HUES6 (cell line): ENCODE measurements around the gene KYNU.
"Not testable (repeated sequence)": the region's sequence is repeated elsewhere in the genome, so short reads cannot be mapped to it uniquely, and the experiment has no call there.

Experiments used
- H3K27ac ChIP-seq: 2 replicates; pipeline ENCODE4 v1.7.0; 2013; ENCODE audit warnings: low read depth, mild to moderate bottlenecking, low read length, inconsistent platforms
- H3K27me3 ChIP-seq: 2 replicates; pipeline ENCODE4 v1.6.1; 2013; ENCODE audit warnings: low read length; ENCODE audit not compliant: control insufficient read depth, insufficient read depth
- H3K36me3 ChIP-seq: 2 replicates; pipeline ENCODE4 v1.6.1; 2013; ENCODE audit warnings: low read length; ENCODE audit not compliant: control insufficient read depth, insufficient read depth
- H3K4me1 ChIP-seq: 2 replicates; pipeline ENCODE4 v1.6.1; 2013; ENCODE audit warnings: low read length; ENCODE audit not compliant: control insufficient read depth, insufficient read depth
- H3K4me3 ChIP-seq: 2 replicates; pipeline ENCODE4 v1.5.1; 2013; ENCODE audit warnings: low read depth, low read length
- H3K9ac ChIP-seq: one replicate; pipeline ENCODE4 v1.6.1; 2013; ENCODE audit warnings: mild to moderate bottlenecking, low read length
- H3K9me3 ChIP-seq: 2 replicates; pipeline ENCODE4 v1.6.1; 2013; ENCODE audit warnings: low read depth, low read length; ENCODE audit not compliant: control insufficient read depth, insufficient read depth

Gene KYNU

DNA sequence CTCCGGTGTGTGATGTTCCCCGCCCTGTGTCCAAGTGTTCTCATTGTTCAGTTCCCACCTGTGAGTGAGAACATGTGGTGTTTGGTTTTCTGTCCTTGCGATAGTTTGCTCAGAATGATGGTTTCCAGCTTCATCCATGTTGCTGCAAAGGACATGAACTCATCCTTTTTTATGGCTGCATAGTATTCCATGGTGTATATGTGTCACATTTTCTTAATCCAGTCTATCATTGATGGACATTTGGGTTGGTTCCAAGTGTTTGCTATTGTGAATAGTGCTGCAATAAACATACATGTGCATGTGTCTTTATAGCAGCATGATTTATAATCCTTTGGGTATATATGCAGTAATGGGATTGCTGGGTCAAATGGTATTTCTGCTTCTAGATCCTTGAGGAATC lies 5.0 kb downstream of the KYNU start:
- H3K4me1 ChIP-seq, H3K4me3 ChIP-seq, H3K9ac ChIP-seq, H3K27me3 ChIP-seq, H3K36me3 ChIP-seq, H3K27ac ChIP-seq, H3K9me3 ChIP-seq: not testable (repeated sequence)

- Histone ChIP-seq H3K4me1 (no peaks in the 10 kb centered on the region), H3K4me3 (no peak overlapping the region)
Measured at GRCh38 chr2:142883526-142883925, 6.1 kb downstream of the KYNU start.

GRCh38 chr2:142885543-142885942 lies 8.1 kb downstream of the KYNU start:
- Histone ChIP-seq H3K4me3 (no peak overlapping the region), H3K9ac (no peak overlapping the region), H3K27me3 (no peaks in the 10 kb centered on the region), H3K36me3 (no peaks in the 10 kb centered on the region), H3K27ac (no peak overlapping the region), H3K4me1 (no peaks in the 10 kb centered on the region), H3K9me3 (no peaks in the 10 kb centered on the region)

More at GRCh38 chr2:142883526-142883925, 6.1 kb downstream of the KYNU start:
- no peaks in the 10 kb centered on the region for H3K27me3 ChIP-seq
- H3K9ac ChIP-seq, result no peak overlapping the region
- H3K36me3 ChIP-seq, result no peaks in the 10 kb centered on the region
- H3K9me3 ChIP-seq, result no peaks in the 10 kb centered on the region
- no peak overlapping the region for H3K27ac ChIP-seq

- no peak overlapping the region for H3K9ac ChIP-seq
- H3K27ac ChIP-seq, result no peak overlapping the region
- no peaks in the 10 kb centered on the region for H3K4me1 ChIP-seq
- no peak overlapping the region for H3K4me3 ChIP-seq
- no peaks in the 10 kb centered on the region for H3K27me3 ChIP-seq
- H3K36me3 ChIP-seq, result no peaks in the 10 kb centered on the region
- no peaks in the 10 kb centered on the region for H3K9me3 ChIP-seq
Measured at GRCh38 chr2:142892715-142893114, 15.3 kb downstream of the KYNU start.

DNA sequence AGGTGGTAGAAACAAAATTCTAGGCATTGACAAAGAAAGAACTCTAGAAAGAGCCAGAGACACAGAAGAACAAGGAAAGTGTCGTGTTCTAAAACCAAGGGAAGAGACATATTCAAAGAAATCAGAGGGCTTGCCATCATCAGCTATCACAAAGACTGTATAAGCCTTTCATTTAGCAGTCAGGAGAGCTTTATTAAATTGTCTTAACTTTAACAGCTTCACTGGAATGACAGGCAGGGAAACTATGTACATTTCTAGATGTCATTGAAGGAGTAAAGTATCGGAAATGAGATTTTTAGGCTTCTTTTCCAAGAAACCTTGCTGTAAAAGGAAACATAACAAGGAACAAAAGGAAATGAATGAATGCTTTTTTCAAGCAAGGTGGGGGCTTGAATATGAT lies 15.8 kb downstream of the KYNU start:
- Histone ChIP-seq H3K27ac (no peak overlapping the region), H3K9ac (no peak overlapping the region), H3K27me3 (no peaks in the 10 kb centered on the region), H3K36me3 (no peaks in the 10 kb centered on the region), H3K4me1 (no peaks in the 10 kb centered on the region), H3K9me3 (no peaks in the 10 kb centered on the region), H3K4me3 (no peak overlapping the region)

DNA sequence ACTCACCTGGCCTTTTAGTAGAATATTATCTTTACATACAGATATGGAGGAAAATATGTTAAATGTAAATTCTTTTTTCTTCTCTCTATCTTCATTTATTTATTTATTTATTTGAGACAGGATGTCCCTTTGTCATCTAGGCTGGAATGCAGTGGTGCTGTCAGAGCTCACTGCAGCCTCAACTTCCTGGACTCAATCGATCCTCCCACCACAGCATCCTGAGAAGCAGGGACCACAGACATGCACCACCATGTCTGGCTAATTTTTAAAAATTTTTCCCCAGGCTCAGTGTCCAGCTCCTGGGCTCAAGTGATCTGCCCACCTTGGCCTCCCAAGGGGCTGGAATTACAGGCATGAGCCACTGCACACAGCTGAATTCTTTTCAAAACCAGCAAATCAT lies 20.3 kb downstream of the KYNU start:
- Histone ChIP-seq H3K36me3 (no peaks in the 10 kb centered on the region), H3K9ac (no peak overlapping the region), H3K27me3 (no peaks in the 10 kb centered on the region), H3K4me1 (no peaks in the 10 kb centered on the region), H3K9me3 (no peaks in the 10 kb centered on the region), H3K27ac (no peak overlapping the region), H3K4me3 (no peak overlapping the region)

- H3K9me3 ChIP-seq, H3K36me3 ChIP-seq, H3K4me1 ChIP-seq, H3K27me3 ChIP-seq, H3K4me3 ChIP-seq, H3K27ac ChIP-seq, H3K9ac ChIP-seq: not testable (repeated sequence)
Measured at GRCh38 chr2:142900327-142900726, 22.9 kb downstream of the KYNU start.

DNA sequence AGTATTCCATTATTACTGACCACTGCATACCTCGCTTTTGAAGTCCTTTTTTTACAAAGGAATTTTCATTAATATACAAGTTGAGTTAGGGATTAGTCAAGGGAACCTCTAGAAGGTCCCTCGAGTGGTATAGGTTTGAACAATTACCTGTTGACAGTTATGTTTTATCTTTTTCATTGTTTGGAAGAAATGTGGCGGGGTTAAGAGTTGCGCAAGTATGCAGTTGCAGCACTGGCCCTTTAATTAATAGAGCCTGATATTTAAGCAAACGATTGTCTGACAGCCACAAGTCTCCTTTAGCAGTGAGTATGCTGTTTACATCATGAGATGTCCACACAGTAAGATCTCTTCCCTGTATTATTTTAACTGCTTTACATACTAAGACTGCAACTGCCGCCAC lies 24.3 kb downstream of the KYNU start:
- Histone ChIP-seq H3K9me3 (no peaks in the 10 kb centered on the region), H3K27me3 (no peaks in the 10 kb centered on the region), H3K4me1 (0 out of 2 replicates have a peak, but pooled peaks cover 2% of the 10 kb centered on the region), H3K36me3 (no peaks in the 10 kb centered on the region), H3K4me3 (no peak overlapping the region), H3K27ac (no peak overlapping the region), H3K9ac (no peak overlapping the region)

DNA sequence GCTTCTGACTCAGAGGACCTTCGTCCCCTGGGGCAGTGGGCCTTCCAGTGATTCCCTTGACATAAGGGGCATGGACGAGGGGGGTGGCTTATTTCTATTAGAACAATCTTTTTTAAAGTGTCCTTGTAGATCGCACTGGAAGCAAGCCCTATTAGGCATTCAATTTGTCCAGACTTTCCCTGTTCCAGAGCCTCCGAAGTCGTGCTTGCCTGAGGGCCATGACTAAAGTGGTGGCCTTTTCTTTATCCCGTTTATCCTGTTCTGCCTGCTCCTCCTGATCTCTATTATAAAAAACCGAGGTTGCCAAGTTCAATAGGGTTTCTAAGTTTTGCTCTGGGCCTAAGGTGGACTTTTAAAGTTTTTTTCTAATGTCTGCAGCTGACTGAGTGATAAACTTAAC lies 26.3 kb downstream of the KYNU start:
- H3K27me3 ChIP-seq, H3K9me3 ChIP-seq, H3K9ac ChIP-seq, H3K4me3 ChIP-seq, H3K36me3 ChIP-seq, H3K27ac ChIP-seq, H3K4me1 ChIP-seq: not testable (repeated sequence)

DNA sequence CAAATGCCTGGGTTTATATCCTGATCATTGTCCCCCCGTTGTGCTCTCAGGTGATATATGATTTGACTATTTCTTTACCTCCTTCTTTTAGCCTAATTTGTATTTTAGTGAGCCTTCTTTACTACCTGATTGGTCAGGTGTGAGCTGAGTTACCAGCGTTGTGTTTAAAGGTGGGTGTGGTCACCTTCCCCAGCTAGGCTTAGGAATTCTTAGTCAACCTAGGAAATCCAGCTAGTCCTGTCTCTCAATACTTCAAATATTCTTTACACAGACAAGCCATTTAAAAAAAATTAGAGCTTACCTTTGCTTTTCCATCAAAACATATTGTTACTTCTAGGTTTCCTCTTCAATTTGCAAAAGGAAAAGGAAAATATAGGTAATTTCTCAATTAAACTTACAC lies 30.2 kb downstream of the KYNU start:
- no peaks in the 10 kb centered on the region for H3K27me3 ChIP-seq
- no peak overlapping the region for H3K9ac ChIP-seq
- peaks cover 2% of the 10 kb centered on the region; the same call in 1 of the 2 replicates for H3K9me3 ChIP-seq
- no peak overlapping the region for H3K4me3 ChIP-seq
- H3K27ac ChIP-seq, result no peak overlapping the region
- no peaks in the 10 kb centered on the region for H3K36me3 ChIP-seq
- 0 out of 2 replicates have a peak, but pooled peaks cover 2% of the 10 kb centered on the region for H3K4me1 ChIP-seq

GRCh38 chr2:142914507-142915313 lies 37.2 kb downstream of the KYNU start:
- H3K9ac ChIP-seq, result no peak overlapping the region
- H3K9me3 ChIP-seq, result peaks cover 5% of the 10 kb centered on the region; the same call in 1 of the 2 replicates
- no peaks in the 10 kb centered on the region for H3K27me3 ChIP-seq
- no peaks in the 10 kb centered on the region for H3K36me3 ChIP-seq
- peak overlapping the region; percentile 24; the same call in 1 of the 2 replicates for H3K4me3 ChIP-seq
- H3K4me1 ChIP-seq, result peaks cover 10% of the 10 kb centered on the region
- H3K27ac ChIP-seq, result peak overlapping the region; percentile 35
